HG02588 (cell line): Measurements from ENCODE around the gene SNRNP35.
"Not testable (repeated sequence)": the region's sequence is repeated elsewhere in the genome, so short reads cannot be mapped to it uniquely, and the experiment has no call there.

Experiments
- ATAC-seq: cut with Tn5 transposase; IDR thresholded peaks from one replicate; pipeline ENCODE4 v1.9.1; 2021; ENCODE audit warnings: mild to moderate bottlenecking, moderate library complexity; ENCODE audit not compliant: unreplicated experiment

SNRNP35 gene

GRCh38 chr12:123488539-123489230 lies 30.7 kb downstream of the SNRNP35 start:
- no peak for ATAC-seq

GRCh38 chr12:123489580-123489979 lies 31.6 kb downstream of the SNRNP35 start:
- no peak for ATAC-seq

- no peak for ATAC-seq
Measured at GRCh38 chr12:123490089-123490488, 32.1 kb downstream of the SNRNP35 start.

- no peak for ATAC-seq
Measured at GRCh38 chr12:123491056-123491455, 33.1 kb downstream of the SNRNP35 start.

- ATAC-seq, result no peak
Measured at GRCh38 chr12:123491481-123491880, 33.5 kb downstream of the SNRNP35 start.

GRCh38 chr12:123492339-123493039 lies 34.5 kb downstream of the SNRNP35 start:
- not testable (repeated sequence) for ATAC-seq

- no peak for ATAC-seq
Measured at GRCh38 chr12:123494124-123494851, 36.3 kb downstream of the SNRNP35 start.

- ATAC-seq, result no peak
Measured at GRCh38 chr12:123497065-123497464, 39.1 kb downstream of the SNRNP35 start.

- ATAC-seq, result no peak
Measured at GRCh38 chr12:123498126-123498825, 40.3 kb downstream of the SNRNP35 start.

- no peak for ATAC-seq
Measured at GRCh38 chr12:123499332-123499731, 41.4 kb downstream of the SNRNP35 start.

- no peak for ATAC-seq
Measured at GRCh38 chr12:123502163-123502704, 44.3 kb downstream of the SNRNP35 start.

GRCh38 chr12:123506059-123506842 lies 48.3 kb downstream of the SNRNP35 start:
- no peak for ATAC-seq

GRCh38 chr12:123506843-123507236 lies 48.9 kb downstream of the SNRNP35 start:
- ATAC-seq, result no peak

- ATAC-seq, result no peak
Measured at GRCh38 chr12:123512838-123513665, 55.1 kb downstream of the SNRNP35 start.

GRCh38 chr12:123513805-123514204 lies 55.9 kb downstream of the SNRNP35 start:
- no peak for ATAC-seq

- not testable (repeated sequence) for ATAC-seq
Measured at GRCh38 chr12:123514582-123515221, 56.8 kb downstream of the SNRNP35 start.

- ATAC-seq, result no peak
Measured at GRCh38 chr12:123516216-123516780, 58.4 kb downstream of the SNRNP35 start.
